Heart right ventricle (tissue), 16 donors: ENCODE results near the gene CIDEB. TPM values are rescaled to one million over a fixed set of nuclear protein-coding genes. Genes with fewer than 3 reads are reported as not detected.

ENCODE experiments used
- ATAC-seq, 8 donors: fragments of 200-7000 bp; cut with Tn5 transposase; one replicate each; pipeline ENCODE4 v1.9.1; 2020; ENCODE audit warnings: mild to moderate bottlenecking in 8 of 8, moderate library complexity in 8 of 8, moderate number of reproducible peaks in 1 of 8
- DNase-seq, 2 donors: peaks; one replicate each; pipeline ENCODE4 v3.0.0-alpha.2; 2020
- H3K27ac ChIP-seq, 10 donors: fragments of 200-600 bp; sonication (generic) in 2 of 10; one replicate each; pipeline versions ENCODE4 v1.5.0 to v1.8.0; 2020 to 2022; ENCODE audit warnings: mild to moderate bottlenecking in 3 of 10
- H3K27me3 ChIP-seq, 7 donors: fragments of 200-600 bp; one replicate each; pipeline ENCODE4 v1.8.0; 2021 to 2022; ENCODE audit warnings: mild to moderate bottlenecking in 2 of 7
- H3K36me3 ChIP-seq, 9 donors: fragments of 200-600 bp; sonication (generic) in 1 of 9; one replicate each; pipeline versions ENCODE4 v1.5.0 to v1.8.0; 2020 to 2022; ENCODE audit warnings: mild to moderate bottlenecking in 2 of 9
- H3K4me1 ChIP-seq, 9 donors: fragments of 200-600 bp; sonication (generic) in 1 of 9; one replicate each; pipeline versions ENCODE4 v1.5.0 to v1.8.0; 2020 to 2022; ENCODE audit warnings: mild to moderate bottlenecking in 4 of 9
- H3K4me3 ChIP-seq, 10 donors: fragments of 200-600 bp; sonication (generic) in 2 of 10; one replicate each; pipeline versions ENCODE4 v1.5.0 to v1.8.0; 2020 to 2022; ENCODE audit warnings: mild to moderate bottlenecking in 7 of 10, moderate library complexity in 2 of 10
- H3K9me3 ChIP-seq, 11 donors: fragments of 200-600 bp in 10 of 11; sonication (generic) in 2 of 11; one replicate each; pipeline versions ENCODE4 v1.5.0 to v1.8.0; 2013 to 2022; ENCODE audit warnings: mild to moderate bottlenecking in 2 of 11, control low read depth in 1 of 11, moderate library complexity in 1 of 11
- WGBS, 2 donors: extraction: QIAGEN DNeasy Blood & Tissue Kit; methylation state at CpG; one replicate each; pipeline ENCODE4 v1.1.7; 2013; ENCODE audit warnings: inconsistent platforms in 1 of 2; 5-methylcytosine and 5-hydroxymethylcytosine counted together
- intact Hi-C, 10 donors: fragments of 100-400 bp; cut with DNase I; formaldehyde crosslinking; loops; one replicate each; pipeline versions ENCODE4 v1.11.1 to v1.14.2; 2022
- polyA plus RNA-seq, 2 donors: library from polyadenylated mRNA; stranded (reverse); fragments of 200-250 nt; gene quantifications; one replicate each; pipeline ENCODE4 v1.2.3, GENCODE V29; 2013
- total RNA-seq, 10 donors: library from RNA; stranded (reverse); fragmentation: NEBNext Ultra II Directional in 3 of 10; extraction: Animal tissue kit (Norgen Biotek cat#: 25700) in 3 of 10; gene quantifications; one replicate each; pipeline versions ENCODE4 v1.2.1 to v1.2.4, GENCODE V29; 2021 to 2023
- TF ChIP-seq, protein P1 (sequence below), 9 donors: fragments of 200-600 bp; sonication (generic) in 2 of 9; IDR thresholded peaks; one replicate each; pipeline versions ENCODE4 v1.5.0 to v1.8.0; 2021 to 2022; ENCODE audit warnings: antibody characterized with exemption in 9 of 9, mild to moderate bottlenecking in 5 of 9, moderate library complexity in 1 of 9
- donor health status: Arrhythmogenic right ventricular cardiomyopathy.
- donor health status: ischemic (EF 13 %, LVEDD 7.1; RV severe dilation, severe dysfunction).
- donor health status: healthy with polysubstance abuse.
- donor health status: DM: no; HTN: yes; CAD: no.
- donor health status: DM: no; HTN: no; CAD: no.
- donor health status: ischemic (EF 25% LVEDD 6.9; RV normal size, moderate dysfunction).
- donor health status: ischemic (EF 25% LVEDD 5.7; RV mildly dilated, moderate dysfunction).
- donor health status: healthy.
- donor health status: DM: yes; HTN: yes; CAD: no.
- donor health status: Ischemic cardiomyopathy.
- donor health status: ischemic (EF 35%, LVEDD 5.7; RV mildly dilated, moderate dysfunction).
- donor health status: nonischemic (EF 11% LVEDD 7.7; RV severe dilation, severe dysfunction).
- donor health status: DM: yes; HTN: yes; CAD: no.
- donor health status: PGD.
- donor health status: ischemic (EF 29% LVEDD 5.4; RV normal size, mild dysfunction).
- donor health status: nonischemic (EF 23%, LVEDD 6.1; RV moderate dilation, normal function).

The CIDEB gene
- total and polyA plus RNA-seq, 12 donors: 1.9 to 6.0 (median 3.7) TPM

- H3K9me3 ChIP-seq: no peaks in the 10 kb centered on the region
- peaks cover 13 to 88% (median 65%) of the 10 kb centered on the region in 9 donors for H3K4me1 ChIP-seq
- peak overlapping the region in 9 of 10 donors; percentile 50 to 88 (median 72) for H3K27ac ChIP-seq
- intact Hi-C loops: loop anchor here in 1 of 10 donors (5.0 kb wide), 1 partner anchor 122 kb away; no protein-coding TSS in a partner anchor
- H3K36me3 ChIP-seq: peaks cover 0 to 28% (median 0%) of the 10 kb centered on the region in 9 donors
- H3K4me3 ChIP-seq: peak overlapping the region in 2 of 10 donors; percentile 21 to 36
- peaks cover 0 to 38% (median 4%) of the 10 kb centered on the region in 7 donors for H3K27me3 ChIP-seq
- ATAC-seq (no peak), DNase-seq (no peak)
- TF ChIP-seq, protein P1, sequence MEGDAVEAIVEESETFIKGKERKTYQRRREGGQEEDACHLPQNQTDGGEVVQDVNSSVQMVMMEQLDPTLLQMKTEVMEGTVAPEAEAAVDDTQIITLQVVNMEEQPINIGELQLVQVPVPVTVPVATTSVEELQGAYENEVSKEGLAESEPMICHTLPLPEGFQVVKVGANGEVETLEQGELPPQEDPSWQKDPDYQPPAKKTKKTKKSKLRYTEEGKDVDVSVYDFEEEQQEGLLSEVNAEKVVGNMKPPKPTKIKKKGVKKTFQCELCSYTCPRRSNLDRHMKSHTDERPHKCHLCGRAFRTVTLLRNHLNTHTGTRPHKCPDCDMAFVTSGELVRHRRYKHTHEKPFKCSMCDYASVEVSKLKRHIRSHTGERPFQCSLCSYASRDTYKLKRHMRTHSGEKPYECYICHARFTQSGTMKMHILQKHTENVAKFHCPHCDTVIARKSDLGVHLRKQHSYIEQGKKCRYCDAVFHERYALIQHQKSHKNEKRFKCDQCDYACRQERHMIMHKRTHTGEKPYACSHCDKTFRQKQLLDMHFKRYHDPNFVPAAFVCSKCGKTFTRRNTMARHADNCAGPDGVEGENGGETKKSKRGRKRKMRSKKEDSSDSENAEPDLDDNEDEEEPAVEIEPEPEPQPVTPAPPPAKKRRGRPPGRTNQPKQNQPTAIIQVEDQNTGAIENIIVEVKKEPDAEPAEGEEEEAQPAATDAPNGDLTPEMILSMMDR (IDR thresholded peaks at IDR 0.05): no peak
- 79% methylated on average over 10 of the region's 10 CpGs for WGBS, 2 donors
These were observed 7.5 kb upstream of the CIDEB start for GRCh38 chr14:24315243-24315806.

DNA sequence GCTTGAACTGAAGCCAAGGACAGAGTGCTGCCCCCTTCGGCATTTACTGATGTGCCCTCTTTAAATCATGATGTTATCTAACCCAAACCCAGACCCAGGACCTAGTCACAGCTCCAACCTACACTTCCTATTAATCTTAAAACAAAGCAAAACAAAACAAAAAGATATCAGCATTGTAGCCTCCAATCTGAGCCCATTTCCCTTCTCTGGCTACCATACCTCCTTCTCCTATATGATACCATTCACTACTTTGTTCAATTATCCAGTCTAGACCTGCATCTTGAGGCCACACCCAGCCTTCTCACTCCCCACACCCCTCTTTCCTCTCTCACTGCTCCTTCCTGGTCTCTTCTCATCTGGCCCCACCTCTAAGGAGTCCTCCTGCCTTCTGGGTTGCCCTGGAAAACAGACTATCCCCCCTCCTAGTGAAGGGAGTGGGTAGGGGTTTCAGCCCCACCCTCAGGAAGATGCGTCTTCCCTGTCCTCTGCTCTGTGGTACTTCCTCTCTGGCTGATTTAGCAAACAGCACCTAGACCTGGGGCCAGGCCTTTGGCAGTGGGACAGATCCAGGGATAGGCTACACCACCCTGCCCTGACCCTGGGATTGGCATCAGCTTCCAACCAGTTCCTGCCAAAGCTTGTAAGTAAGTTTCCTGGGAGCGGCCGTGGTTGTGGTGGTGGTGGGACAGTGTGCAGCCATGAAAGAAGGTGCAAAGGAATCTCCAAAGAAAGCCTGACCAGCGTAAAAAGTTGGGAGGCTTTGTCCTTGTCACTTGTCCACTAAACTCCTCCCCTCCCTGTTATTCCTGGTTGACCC, 6.8 kb upstream of the CIDEB start:
- DNase-seq: no peak
- intact Hi-C loops: loop anchor here in 1 of 10 donors (5.0 kb wide), 2 partner anchors 123 to 302 kb away; no protein-coding TSS in a partner anchor
- H3K4me3 ChIP-seq: peak overlapping the region in 1 of 10 donors; percentile 36
- TF ChIP-seq, protein P1 (IDR thresholded peaks at IDR 0.05): no peak
- peaks cover 0 to 20% (median 0%) of the 10 kb centered on the region in 9 donors for H3K36me3 ChIP-seq
- H3K27me3 ChIP-seq: peaks cover 0 to 34% (median 4%) of the 10 kb centered on the region in 7 donors
- WGBS, 2 donors: 73 to 83% methylated on average over 5 of the region's 5 CpGs
- H3K9me3 ChIP-seq: no peaks in the 10 kb centered on the region
- no peak for ATAC-seq
- H3K4me1 ChIP-seq: peaks cover 20 to 96% (median 72%) of the 10 kb centered on the region in 9 donors
- peak overlapping the region in 8 of 10 donors; percentile 3 to 95 (median 83) for H3K27ac ChIP-seq

GRCh38 chr14:24313913-24314312, 6.1 kb upstream of the CIDEB start:
- DNase-seq (no peak), ATAC-seq (no peak)
- Histone ChIP-seq H3K27me3 (peaks cover 0 to 29% (median 0%) of the 10 kb centered on the region in 7 donors), H3K27ac (peak overlapping the region in 8 of 10 donors; percentile 46 to 95 (median 83)), H3K36me3 (peaks cover 0 to 13% (median 0%) of the 10 kb centered on the region in 9 donors), H3K9me3 (no peaks in the 10 kb centered on the region), H3K4me3 (peak overlapping the region in 1 of 10 donors; percentile 10), H3K4me1 (peaks cover 22 to 100% (median 75%) of the 10 kb centered on the region in 9 donors)
- 83 to 85% methylated on average over 2 of the region's 2 CpGs for WGBS, 2 donors
- TF ChIP-seq, protein P1 (IDR thresholded peaks at IDR 0.05): no peak
- intact Hi-C loops: loop anchor here in 1 of 10 donors (5.0 kb wide), 1 partner anchor 302 kb away; no protein-coding TSS in a partner anchor
